Epidermal melanocyte (primary cell): ENCODE data around the gene LARP7.
"Not testable (repeated sequence)": the region's sequence is repeated elsewhere in the genome, so short reads cannot be mapped to it uniquely, and the experiment has no call there.

Source experiments
- DNase-seq: peaks from one replicate; pipeline ENCODE4 v3.0.0; 2011; ENCODE audit warnings: low spot score; ENCODE audit not compliant: insufficient read length

LARP7 gene

GRCh38 chr4:112636688-112637551, at the start of gene LARP7, which contains the start of gene ZGRF1:
LARP7 (plus strand) TSS chr4:112637143; CDS start chr4:112644670, 7,527 bp downstream.
ZGRF1 (minus strand) TSS chr4:112636909; CDS start chr4:112633176, 3,733 bp downstream.
- peak; percentile 75 for DNase-seq

GRCh38 chr4:112589206-112589605, 47.7 kb upstream of the LARP7 start:
- no peak for DNase-seq

GRCh38 chr4:112591593-112591992, 45.4 kb upstream of the LARP7 start:
- DNase-seq = no peak

- no peak for DNase-seq
These were observed 44.2 kb upstream of the LARP7 start for GRCh38 chr4:112592717-112593116.

- DNase-seq = no peak
These were observed 43.4 kb upstream of the LARP7 start for GRCh38 chr4:112593438-112594133.

GRCh38 chr4:112594993-112595392, 42.0 kb upstream of the LARP7 start:
- no peak for DNase-seq

- peak; percentile 69 for DNase-seq
These were observed 32.4 kb upstream of the LARP7 start for GRCh38 chr4:112604589-112604988.

GRCh38 chr4:112612814-112613213, 24.1 kb upstream of the LARP7 start:
- DNase-seq = not testable (repeated sequence)

GRCh38 chr4:112616984-112617383, 20.0 kb upstream of the LARP7 start:
- DNase-seq = no peak

- DNase-seq = no peak
These were observed 10.7 kb upstream of the LARP7 start for GRCh38 chr4:112626228-112626627.

GRCh38 chr4:112633477-112634235, 3.3 kb upstream of the LARP7 start:
- no peak for DNase-seq

- DNase-seq = no peak
These were observed 566 bp downstream of the LARP7 start for GRCh38 chr4:112637552-112637866.

- no peak for DNase-seq
These were observed 5.6 kb downstream of the LARP7 start for GRCh38 chr4:112642526-112642925.

- not testable (repeated sequence) for DNase-seq
These were observed 7.9 kb downstream of the LARP7 start for GRCh38 chr4:112644595-112645535.

GRCh38 chr4:112645541-112646329, 8.8 kb downstream of the LARP7 start:
- DNase-seq = no peak

GRCh38 chr4:112646632-112647537, 9.9 kb downstream of the LARP7 start:
- no peak for DNase-seq

- DNase-seq = no peak
These were observed 10.8 kb downstream of the LARP7 start for GRCh38 chr4:112647785-112648184.

GRCh38 chr4:112648263-112649054, 11.5 kb downstream of the LARP7 start:
- DNase-seq = no peak
